Sigmoid colon (tissue), 7 donors: Measurements from ENCODE around the gene INTS3. TPM values are rescaled to one million over a fixed set of nuclear protein-coding genes. Genes with fewer than 3 reads are reported as not detected.

Source experiments
- DNase-seq: peaks from one replicate; pipeline ENCODE4 v3.0.0-alpha.2; 2019
- H3K27ac ChIP-seq, 4 donors: fragments of 200-600 bp; sonication (generic); one replicate each; pipeline ENCODE4 v1.5.1; 2016 to 2019; ENCODE audit warnings: mild to moderate bottlenecking in 1 of 4
- H3K27me3 ChIP-seq, 3 donors: fragments of 200-600 bp; sonication (generic); one replicate each; pipeline ENCODE4 v1.5.1; 2019; ENCODE audit warnings: mild to moderate bottlenecking in 1 of 3
- H3K36me3 ChIP-seq, 4 donors: fragments of 200-600 bp; sonication (generic); one replicate each; pipeline ENCODE4 v1.5.1; 2016 to 2019
- H3K4me1 ChIP-seq, 4 donors: fragments of 200-600 bp; sonication (generic); one replicate each; pipeline ENCODE4 v1.5.1; 2017 to 2019
- H3K4me3 ChIP-seq, 4 donors: fragments of 200-600 bp; sonication (generic); one replicate each; pipeline ENCODE4 v1.5.1; 2017 to 2019; ENCODE audit warnings: mild to moderate bottlenecking in 2 of 4, moderate library complexity in 1 of 4
- H3K9me3 ChIP-seq, 4 donors: fragments of 200-600 bp in 3 of 4; sonication (generic) in 3 of 4; one replicate each; pipeline versions ENCODE4 v1.5.1 to v1.6.1; 2013 to 2019
- CTCF ChIP-seq, 4 experiments: fragments of 450-650 bp in 3 of 4; fragments of 200-600 bp in 1 of 4; IDR thresholded peaks; one replicate each; pipeline ENCODE4 v1.5.1; 2016 to 2019; ENCODE audit warnings: antibody characterized with exemption in 4 of 4, mild to moderate bottlenecking in 3 of 4, moderate library complexity in 2 of 4
- EP300 ChIP-seq, 4 donors: sonication (generic); formaldehyde crosslinking; IDR thresholded peaks; one replicate each; pipeline ENCODE4 v1.6.1; 2017; ENCODE audit warnings: antibody characterized with exemption in 4 of 4
- POLR2A ChIP-seq, 2 donors: fragments of 450-650 bp; IDR thresholded peaks; one replicate each; pipeline ENCODE4 v1.6.1; 2016; ENCODE audit warnings: antibody characterized with exemption in 2 of 2, mild to moderate bottlenecking in 2 of 2, moderate library complexity in 2 of 2
- POLR2AphosphoS5 ChIP-seq, 4 donors: sonication (generic); formaldehyde crosslinking; IDR thresholded peaks; one replicate each; pipeline ENCODE4 v1.6.1; 2017; ENCODE audit warnings: antibody characterized with exemption in 4 of 4
- WGBS, 2 donors: extraction: QIAGEN DNeasy Blood & Tissue Kit; methylation state at CpG; one replicate each; pipeline ENCODE4 v1.1.7; 2013; 5-methylcytosine and 5-hydroxymethylcytosine counted together
- intact Hi-C: fragments of 100-400 bp; cut with DNase I; formaldehyde crosslinking; loops from one replicate; pipeline ENCODE4 v1.15.1; 2023
- polyA plus RNA-seq, 3 donors: library from polyadenylated mRNA; stranded (reverse); fragments of 200-250 nt; gene quantifications; one replicate each; pipeline ENCODE4 v1.2.3, GENCODE V29; 2013
- total RNA-seq, 4 donors: library from RNA; depleted of rRNA; stranded (reverse); fragments of >200 nt; gene quantifications; one replicate each; pipeline ENCODE4 v1.1.0, GENCODE V29; 2016
- donor health status: healthy with polysubstance abuse.
- donor health status: Bipolar disorder and iron deficiency.
- donor health status: healthy.

The INTS3 gene
- total and polyA plus RNA-seq, 7 donors, result 5.4 to 53.7 (median 31.4) TPM

GRCh38 chr1:153799016-153799415, 71.2 kb downstream of the INTS3 start:
- Histone ChIP-seq H3K27ac (no peak overlapping the region), H3K4me3 (no peak overlapping the region), H3K27me3 (peaks cover 0 to 3% (median 0%) of the 10 kb centered on the region in 3 donors), H3K4me1 (peaks cover 0 to 7% (median 0%) of the 10 kb centered on the region in 4 donors), H3K36me3 (no peaks in the 10 kb centered on the region), H3K9me3 (no peaks in the 10 kb centered on the region)
- intact Hi-C loops, result no loop called here
- 88 to 92% methylated on average over 4 of the region's 4 CpGs for WGBS, 2 donors
- no peak for TF ChIP-seq CTCF (IDR thresholded peaks at IDR 0.05)
- TF ChIP-seq POLR2AphosphoS5 (IDR thresholded peaks at IDR 0.05), result no peak
- no peak for TF ChIP-seq EP300 (IDR thresholded peaks at IDR 0.05)
- TF ChIP-seq POLR2A (IDR thresholded peaks at IDR 0.05), result no peak
- DNase-seq, result no peak

DNA sequence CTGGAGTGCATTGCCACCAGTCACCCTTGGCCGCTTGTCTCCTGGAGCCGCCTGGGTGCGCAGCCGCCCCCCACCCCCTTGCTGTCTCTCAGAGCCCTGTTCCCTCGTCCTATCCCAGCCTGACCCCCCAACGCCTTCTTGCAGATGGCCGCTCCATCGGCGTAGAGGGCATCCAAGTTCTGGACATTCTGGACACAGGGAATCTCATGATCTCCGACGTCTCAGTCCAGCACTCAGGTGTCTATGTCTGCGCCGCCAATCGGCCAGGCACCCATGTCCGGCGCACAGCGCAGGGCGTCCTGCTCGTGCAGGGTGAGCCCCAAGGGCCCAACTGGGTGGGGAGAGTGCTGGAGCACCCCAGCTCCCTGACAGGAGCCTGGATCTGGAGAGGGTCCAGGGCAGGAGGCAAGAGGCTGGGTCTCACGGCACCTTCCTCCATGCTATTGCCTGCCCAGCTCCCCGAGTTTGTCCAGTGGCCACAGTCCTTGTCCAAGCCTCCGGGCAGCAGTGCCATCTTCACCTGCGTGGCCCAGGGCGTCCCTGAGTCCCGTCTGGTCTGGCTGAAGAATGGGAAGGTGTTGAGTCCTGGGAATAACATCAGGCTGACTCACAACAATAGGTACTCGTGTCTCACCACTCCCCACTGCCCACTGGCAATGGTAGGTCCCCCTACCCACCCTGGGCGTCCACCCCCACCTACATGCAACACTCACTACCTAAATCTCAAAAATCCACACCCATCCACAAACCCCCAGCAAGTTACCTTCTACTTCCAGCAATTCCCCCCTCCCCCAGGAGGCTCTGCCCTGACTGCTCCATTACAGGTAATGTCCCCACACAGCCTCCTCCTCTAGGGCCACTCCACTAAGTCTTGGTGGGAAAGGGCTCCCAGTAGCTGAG, 72.0 kb downstream of the INTS3 start:
- H3K4me3 ChIP-seq, result no peak overlapping the region
- no peaks in the 10 kb centered on the region for H3K9me3 ChIP-seq
- peaks cover 0 to 3% (median 0%) of the 10 kb centered on the region in 3 donors for H3K27me3 ChIP-seq
- no peaks in the 10 kb centered on the region for H3K36me3 ChIP-seq
- 94 to 95% methylated on average over 27 of the region's 27 CpGs for WGBS, 2 donors
- intact Hi-C loops, result no loop called here
- no peak for DNase-seq
- no peak for TF ChIP-seq POLR2A (IDR thresholded peaks at IDR 0.05)
- TF ChIP-seq POLR2AphosphoS5 (IDR thresholded peaks at IDR 0.05), result no peak
- no peak for TF ChIP-seq CTCF (IDR thresholded peaks at IDR 0.05)
- no peak for TF ChIP-seq EP300 (IDR thresholded peaks at IDR 0.05)
- peaks cover 0 to 7% (median 0%) of the 10 kb centered on the region in 4 donors for H3K4me1 ChIP-seq
- H3K27ac ChIP-seq, result no peak overlapping the region

DNA sequence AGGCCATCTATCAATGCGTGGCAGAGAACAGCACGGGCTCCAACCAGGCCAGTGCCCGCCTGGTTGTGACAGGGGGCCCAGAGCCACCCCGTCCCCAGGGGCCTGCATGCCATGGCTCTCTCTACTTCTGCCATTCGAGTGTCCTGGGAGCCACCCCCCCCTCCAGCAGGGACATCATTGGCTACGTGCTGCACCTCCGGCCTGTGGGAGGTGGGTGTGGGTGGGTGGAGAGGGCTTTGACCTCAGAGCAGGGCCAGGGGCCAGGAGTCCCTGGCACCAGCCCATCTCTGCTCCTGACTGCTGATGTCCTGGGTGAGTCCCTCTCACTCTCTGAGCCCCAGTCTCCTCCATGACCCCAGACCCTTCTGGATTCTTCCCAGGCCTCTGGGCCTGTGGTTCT, 72.7 kb downstream of the INTS3 start:
- Histone ChIP-seq H3K9me3 (no peaks in the 10 kb centered on the region), H3K27ac (no peak overlapping the region), H3K27me3 (no peaks in the 10 kb centered on the region), H3K4me1 (peaks cover 0 to 7% (median under 1%) of the 10 kb centered on the region in 4 donors), H3K4me3 (no peak overlapping the region), H3K36me3 (no peaks in the 10 kb centered on the region)
- no peak for TF ChIP-seq CTCF (IDR thresholded peaks at IDR 0.05)
- no peak for TF ChIP-seq POLR2A (IDR thresholded peaks at IDR 0.05)
- no peak for TF ChIP-seq EP300 (IDR thresholded peaks at IDR 0.05)
- no peak for TF ChIP-seq POLR2AphosphoS5 (IDR thresholded peaks at IDR 0.05)
- intact Hi-C loops, result no loop called here
- no peak for DNase-seq
- WGBS, 2 donors, result 83 to 87% methylated on average over 7 of the region's 7 CpGs

- intact Hi-C loops, result no loop called here
- Histone ChIP-seq H3K4me3 (no peak overlapping the region), H3K4me1 (peaks cover 0 to 7% (median 2%) of the 10 kb centered on the region in 4 donors), H3K9me3 (no peaks in the 10 kb centered on the region), H3K27ac (no peak overlapping the region), H3K27me3 (no peaks in the 10 kb centered on the region), H3K36me3 (no peaks in the 10 kb centered on the region)
- TF ChIP-seq CTCF (IDR thresholded peaks at IDR 0.05), result no peak
- TF ChIP-seq POLR2AphosphoS5 (IDR thresholded peaks at IDR 0.05), result no peak
- no peak for TF ChIP-seq POLR2A (IDR thresholded peaks at IDR 0.05)
- no peak for TF ChIP-seq EP300 (IDR thresholded peaks at IDR 0.05)
- DNase-seq, result no peak
- 96% methylated on average over 6 of the region's 6 CpGs for WGBS, 2 donors
Observed at GRCh38 chr1:153801028-153801625, 73.3 kb downstream of the INTS3 start.
